HepG2 (cell line): ENCODE data around the gene MEPE. TPM values are rescaled to one million over a fixed set of nuclear protein-coding genes. Genes with fewer than 3 reads are reported as not detected.

ENCODE experiments used
- ARHGAP35 ChIP-seq: sonication (generic); formaldehyde crosslinking; IDR thresholded peaks from 2 replicates; pipeline ENCODE4 v1.9.0; 2022; ENCODE audit warnings: mild to moderate bottlenecking, inconsistent platforms, moderate library complexity, missing genetic modification reagents, borderline replicate concordance
- CBX5 ChIP-seq: sonication (generic); formaldehyde crosslinking; IDR thresholded peaks from 2 replicates; pipeline ENCODE4 v1.4.0; 2020; ENCODE audit warnings: missing genetic modification reagents, borderline replicate concordance
- CEBPB ChIP-seq: IDR thresholded peaks from 2 replicates; pipeline ENCODE4 v1.6.1; 2011; ENCODE audit warnings: low read depth, low read length, improper control_type of control experiment, borderline replicate concordance
- EP300 ChIP-seq, 3 experiments: sonication (generic) in 1 of 3; formaldehyde crosslinking in 1 of 3; IDR thresholded peaks; 2 replicates each; pipeline versions ENCODE4 v1.5.1 to v1.6.1; 2011 to 2020; ENCODE audit warnings: low read depth in 2 of 3, low read length in 2 of 3, borderline replicate concordance in 1 of 3, improper control_type of control experiment in 1 of 3, mild to moderate bottlenecking in 1 of 3, missing genetic modification reagents in 1 of 3, moderate library complexity in 1 of 3
- FOSL2 ChIP-seq: sonication (generic); formaldehyde crosslinking; IDR thresholded peaks from 2 replicates; pipeline ENCODE4 v1.4.0; 2020; ENCODE audit warnings: missing genetic modification reagents
- POGZ ChIP-seq: sonication (generic); formaldehyde crosslinking; IDR thresholded peaks from 2 replicates; pipeline ENCODE4 v1.4.0; 2020; ENCODE audit warnings: mild to moderate bottlenecking, missing genetic modification reagents
- TEAD3 ChIP-seq: optimal IDR thresholded peaks from 2 replicates; pipeline ENCODE3; 2016; ENCODE audit warnings: borderline replicate concordance
- ZNF546 ChIP-seq: sonication (generic); formaldehyde crosslinking; conservative IDR thresholded peaks from 2 replicates; pipeline ENCODE4 v1.8.1; 2023; ENCODE audit warnings: mild to moderate bottlenecking, missing genetic modification reagents
- ZNF562 ChIP-seq: sonication (generic); formaldehyde crosslinking; IDR thresholded peaks from 2 replicates; pipeline ENCODE4 v1.8.0; 2022; ENCODE audit warnings: missing genetic modification reagents, borderline replicate concordance
- polyA plus RNA-seq, 8 experiments: library from polyadenylated mRNA; depleted of rRNA in 3 of 8; stranded (reverse) in 7 of 8; unstranded in 1 of 8; fragments of >200 nt; fragmentation: Illumina TruSeq in 4 of 8; extraction: Trizol in 4 of 8; gene quantifications; 2 replicates each; pipeline versions ENCODE4 v1.2.1 to v1.2.3, GENCODE V29; 2011 to 2016; ENCODE audit warnings: low read depth in 4 of 8, missing spikeins in 1 of 8, mixed read lengths in 1 of 8; ENCODE audit not compliant: insufficient read depth in 1 of 8
- total RNA-seq, 5 experiments: library from RNA; depleted of rRNA; stranded (reverse); fragments of >200 nt; fragmentation: Illumina TruSeq; extraction: Trizol; gene quantifications; 2 replicates each; pipeline ENCODE4 v1.2.3, GENCODE V29; 2016; ENCODE audit warnings: low read depth in 1 of 5
- TF ChIP-seq, protein P1 (sequence below): sonication (generic); formaldehyde crosslinking; IDR thresholded peaks from 2 replicates; pipeline ENCODE4 v1.4.0; 2020; ENCODE audit warnings: missing genetic modification reagents

MEPE gene
- total and polyA plus RNA-seq, 2 of the 13 experiments (the other 11 are each of a cell fraction or from before 2014, with no cell fraction given), result 0.04 TPM; not detected in 1

DNA sequence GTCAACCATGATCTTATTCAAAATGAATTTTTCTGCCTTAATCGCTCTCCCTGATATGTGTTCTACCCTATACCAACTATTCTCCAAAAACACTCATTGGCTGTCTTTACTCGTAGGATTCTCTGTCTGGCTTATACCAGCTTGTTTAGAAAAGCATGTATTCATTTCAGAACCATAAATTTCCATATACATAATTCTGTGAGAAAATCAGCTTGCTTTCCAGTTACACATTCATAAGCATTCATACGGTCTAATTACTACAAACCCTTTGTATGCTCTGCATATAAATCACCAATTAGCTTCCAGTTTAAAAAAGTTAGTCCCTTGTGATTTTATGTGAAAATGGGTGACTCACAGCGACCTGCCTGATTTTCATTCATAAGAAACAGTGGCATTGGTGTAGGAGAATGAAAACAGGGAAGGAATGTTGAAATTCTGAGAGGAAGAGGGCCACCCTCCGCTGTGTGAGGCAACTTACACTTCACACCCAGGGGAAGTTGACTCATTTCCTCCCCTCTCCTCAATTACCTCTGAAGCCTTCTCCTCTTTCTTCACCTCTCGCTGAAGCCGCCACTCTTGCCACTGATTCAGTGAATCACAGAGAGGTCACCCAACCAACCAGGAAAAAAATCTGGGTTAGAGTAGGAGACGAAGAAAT, 63.3 kb downstream of the MEPE start (continued):
- TF ChIP-seq EP300 (IDR thresholded peaks at IDR 0.05; ENCODE audit: low read depth in 2 of 2, low read length in 2 of 2) (0 out of 4 replicates have a peak, but pooled peaks of 1 of the 2 experiments have one; percentile 28), EP300 (CRISPR knock-in tag; IDR thresholded peaks at IDR 0.05; ENCODE audit: borderline replicate concordance) (peak; percentile 52; the same call in 1 of the 2 replicates), FOSL2 (peak; percentile 94), POGZ (CRISPR knock-in tag) (0 out of 2 replicates have a peak, but pooled peaks have one; percentile 4), CBX5 (CRISPR knock-in tag) (peak; percentile 36; the same call in 1 of the 2 replicates), TEAD3 (peak; percentile 32), ZNF546 (CRISPR knock-in tag) (no peak), ARHGAP35 (CRISPR knock-in tag) (no peak), ZNF562 (CRISPR knock-in tag) (no peak), CEBPB (peak; percentile 39; the same call in 1 of the 2 replicates)
- TF ChIP-seq, protein P1, sequence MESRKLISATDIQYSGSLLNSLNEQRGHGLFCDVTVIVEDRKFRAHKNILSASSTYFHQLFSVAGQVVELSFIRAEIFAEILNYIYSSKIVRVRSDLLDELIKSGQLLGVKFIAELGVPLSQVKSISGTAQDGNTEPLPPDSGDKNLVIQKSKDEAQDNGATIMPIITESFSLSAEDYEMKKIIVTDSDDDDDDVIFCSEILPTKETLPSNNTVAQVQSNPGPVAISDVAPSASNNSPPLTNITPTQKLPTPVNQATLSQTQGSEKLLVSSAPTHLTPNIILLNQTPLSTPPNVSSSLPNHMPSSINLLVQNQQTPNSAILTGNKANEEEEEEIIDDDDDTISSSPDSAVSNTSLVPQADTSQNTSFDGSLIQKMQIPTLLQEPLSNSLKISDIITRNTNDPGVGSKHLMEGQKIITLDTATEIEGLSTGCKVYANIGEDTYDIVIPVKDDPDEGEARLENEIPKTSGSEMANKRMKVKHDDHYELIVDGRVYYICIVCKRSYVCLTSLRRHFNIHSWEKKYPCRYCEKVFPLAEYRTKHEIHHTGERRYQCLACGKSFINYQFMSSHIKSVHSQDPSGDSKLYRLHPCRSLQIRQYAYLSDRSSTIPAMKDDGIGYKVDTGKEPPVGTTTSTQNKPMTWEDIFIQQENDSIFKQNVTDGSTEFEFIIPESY (CRISPR knock-in tag), result peak; percentile 99
- TF ChIP-seq, all 625 proteins: peak for 13

Other genes with a start within 250 kb of the MEPE start
- not detected in 2 replicates for gene DSPP, start 224.4 kb upstream of the MEPE start, total RNA-seq (2016; rRNA removed; fragmentation: Illumina TruSeq; extraction: Trizol)
- not detected in 2 replicates for gene DSPP, start 224.4 kb upstream of the MEPE start, polyA plus RNA-seq (2011; rRNA removed)
- gene DMP1, start 182.7 kb upstream of the MEPE start, total RNA-seq (2016; rRNA removed; fragmentation: Illumina TruSeq; extraction: Trizol), result not detected in 2 replicates
- not detected in 2 replicates for gene DMP1, start 182.7 kb upstream of the MEPE start, polyA plus RNA-seq (2011; rRNA removed)
- not detected in 2 replicates for gene IBSP, start 33.4 kb upstream of the MEPE start, total RNA-seq (2016; rRNA removed; fragmentation: Illumina TruSeq; extraction: Trizol)
- gene IBSP, start 33.4 kb upstream of the MEPE start, polyA plus RNA-seq (2011; rRNA removed), result not detected in 2 replicates
- 418 and 788 TPM in 2 replicates for gene SPP1, start 142.7 kb downstream of the MEPE start, total RNA-seq (2016; rRNA removed; fragmentation: Illumina TruSeq; extraction: Trizol)
- gene SPP1, start 142.7 kb downstream of the MEPE start, polyA plus RNA-seq (2011; rRNA removed), result 258 and 682 TPM in 2 replicates
- gene PKD2, start 174.7 kb downstream of the MEPE start, total RNA-seq (2016; rRNA removed; fragmentation: Illumina TruSeq; extraction: Trizol), result 4.6 and 9.1 TPM in 2 replicates
- 5.3 and 5.6 TPM in 2 replicates for gene PKD2, start 174.7 kb downstream of the MEPE start, polyA plus RNA-seq (2011; rRNA removed)